HG02885 (cell line): ENCODE results near the gene ST6GALNAC3.
"Not testable (repeated sequence)": the region's sequence is repeated elsewhere in the genome, so short reads cannot be mapped to it uniquely, and the experiment has no call there.

Experiments
- ATAC-seq: cut with Tn5 transposase; IDR thresholded peaks from one replicate; pipeline ENCODE4 v1.9.1; 2021; ENCODE audit warnings: mild to moderate bottlenecking; ENCODE audit not compliant: unreplicated experiment, poor library complexity

Gene ST6GALNAC3

DNA sequence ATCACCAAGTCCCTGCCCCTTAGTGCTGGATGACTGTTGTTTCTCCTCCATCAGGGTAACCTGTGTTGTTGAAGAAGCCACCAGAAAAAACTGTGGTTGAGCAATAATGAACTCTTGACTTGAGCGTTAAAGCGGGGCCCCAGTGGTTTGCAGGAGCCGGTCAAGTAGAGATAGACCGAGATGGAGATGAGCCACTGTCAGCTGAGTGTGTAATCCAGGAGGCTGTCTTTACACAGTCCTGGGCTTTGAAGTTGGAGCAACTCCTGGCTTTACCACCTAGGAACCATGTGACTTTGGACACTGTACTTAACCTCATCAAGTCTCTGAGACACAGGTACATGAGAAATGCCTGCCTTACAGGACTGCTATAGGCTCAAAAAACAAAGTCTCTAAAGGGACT is 158.1 kb downstream of the ST6GALNAC3 start:
- ATAC-seq: no peak

DNA sequence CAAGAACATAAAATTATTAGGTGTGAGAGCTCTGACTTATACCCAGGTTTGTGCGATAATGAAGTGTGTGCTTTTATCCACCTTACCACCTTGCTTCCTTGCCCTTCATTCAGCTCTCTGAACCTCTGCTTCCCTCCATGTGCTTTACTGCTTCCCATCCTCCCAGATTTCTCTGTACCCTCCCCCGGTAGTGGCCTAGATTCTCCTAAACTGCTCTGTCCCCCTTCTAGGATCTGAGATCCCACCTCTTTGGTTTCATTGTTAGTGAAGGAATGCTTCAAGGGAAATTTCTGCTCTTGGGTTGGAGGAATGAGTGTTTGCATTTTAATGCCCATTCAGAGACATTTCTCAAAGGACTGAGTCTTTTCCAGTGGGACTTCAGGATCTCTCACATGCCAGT is 159.5 kb downstream of the ST6GALNAC3 start:
- ATAC-seq: no peak

- ATAC-seq: no peak
These were observed 162.7 kb downstream of the ST6GALNAC3 start for GRCh38 chr1:76237211-76237610.

DNA sequence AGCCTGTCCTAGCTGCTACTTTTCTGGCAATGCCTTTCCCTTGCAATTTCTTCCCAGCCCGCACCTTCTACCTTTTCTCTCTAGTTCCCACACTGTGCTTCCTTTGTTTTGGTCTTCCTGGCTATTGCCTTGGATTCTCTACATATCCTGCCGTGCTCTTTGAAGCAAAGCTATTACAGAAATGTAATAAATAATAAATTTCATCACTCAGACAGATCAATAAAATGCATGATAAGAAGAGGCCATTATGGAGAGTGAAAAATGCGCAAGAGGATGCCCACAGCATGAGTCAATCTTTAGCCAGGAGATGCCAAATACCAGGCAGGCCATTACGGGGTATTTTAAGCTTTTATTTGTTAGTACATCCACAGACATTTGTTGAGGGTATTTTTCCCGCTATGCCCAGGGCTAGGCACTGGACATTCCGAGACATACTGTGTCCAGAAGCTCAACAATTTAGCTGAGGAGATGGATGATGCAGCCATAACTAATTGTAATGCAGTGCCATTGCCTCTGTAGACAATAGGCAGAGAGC is 163.6 kb downstream of the ST6GALNAC3 start:
- no peak for ATAC-seq

DNA sequence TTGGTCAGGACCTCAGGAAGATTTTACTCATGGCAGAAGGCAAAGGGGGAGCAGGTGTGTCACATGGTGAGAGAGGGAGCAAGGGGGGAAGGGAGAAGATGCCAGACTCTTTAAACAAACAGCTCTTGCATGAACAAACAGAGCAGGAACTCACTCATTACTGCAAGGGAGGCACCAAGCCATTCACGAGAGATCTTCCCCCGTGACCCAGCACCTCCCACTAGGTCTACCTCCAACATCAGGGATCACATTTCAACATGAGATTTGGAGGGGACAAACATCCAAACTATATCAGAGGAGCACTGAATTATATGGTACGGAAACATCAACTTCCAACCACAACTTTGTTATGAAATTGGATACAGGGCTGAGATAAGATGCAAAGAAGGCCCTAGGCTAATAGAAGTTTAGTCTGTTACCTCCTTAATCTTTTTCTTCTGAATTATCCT is 164.9 kb downstream of the ST6GALNAC3 start:
- ATAC-seq: no peak

DNA sequence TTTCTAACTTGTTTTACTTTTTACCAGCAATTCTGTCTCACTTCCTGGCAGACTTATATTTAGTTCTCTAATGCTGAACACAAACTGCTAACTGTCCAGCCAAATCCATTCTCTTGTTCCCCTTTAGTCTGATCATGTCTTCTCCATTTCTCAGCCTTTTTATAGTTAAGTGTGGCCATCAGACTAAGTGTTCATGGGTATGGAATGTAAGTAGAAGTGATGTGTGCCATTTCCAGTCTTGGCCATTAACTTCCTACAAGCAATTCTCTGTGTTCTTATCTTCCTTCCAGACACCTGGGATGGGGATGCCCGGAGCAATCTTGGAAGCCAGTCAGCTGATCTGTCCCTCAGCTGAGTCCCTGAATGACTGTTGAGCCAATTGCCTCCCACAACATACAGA is 165.8 kb downstream of the ST6GALNAC3 start:
- ATAC-seq: no peak

DNA sequence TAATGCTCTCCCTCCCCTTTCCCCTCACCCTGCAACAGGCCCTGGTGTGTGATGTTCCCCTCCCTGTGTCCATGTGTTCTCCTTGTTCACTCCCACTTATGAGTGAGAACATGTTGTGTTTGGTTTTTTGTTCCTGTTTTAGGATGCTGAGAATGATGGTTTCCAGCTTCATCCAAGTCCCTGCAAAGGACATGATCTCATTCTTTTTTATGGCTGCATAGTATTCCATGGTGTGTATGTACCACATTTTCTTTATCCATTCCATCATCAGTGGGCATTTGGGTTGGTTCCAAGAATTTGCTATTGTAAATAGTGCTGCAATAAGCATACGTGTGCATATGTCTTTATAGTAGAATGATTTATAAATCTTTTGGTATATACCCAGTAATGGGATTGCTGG is 168.0 kb downstream of the ST6GALNAC3 start:
- not testable (repeated sequence) for ATAC-seq

DNA sequence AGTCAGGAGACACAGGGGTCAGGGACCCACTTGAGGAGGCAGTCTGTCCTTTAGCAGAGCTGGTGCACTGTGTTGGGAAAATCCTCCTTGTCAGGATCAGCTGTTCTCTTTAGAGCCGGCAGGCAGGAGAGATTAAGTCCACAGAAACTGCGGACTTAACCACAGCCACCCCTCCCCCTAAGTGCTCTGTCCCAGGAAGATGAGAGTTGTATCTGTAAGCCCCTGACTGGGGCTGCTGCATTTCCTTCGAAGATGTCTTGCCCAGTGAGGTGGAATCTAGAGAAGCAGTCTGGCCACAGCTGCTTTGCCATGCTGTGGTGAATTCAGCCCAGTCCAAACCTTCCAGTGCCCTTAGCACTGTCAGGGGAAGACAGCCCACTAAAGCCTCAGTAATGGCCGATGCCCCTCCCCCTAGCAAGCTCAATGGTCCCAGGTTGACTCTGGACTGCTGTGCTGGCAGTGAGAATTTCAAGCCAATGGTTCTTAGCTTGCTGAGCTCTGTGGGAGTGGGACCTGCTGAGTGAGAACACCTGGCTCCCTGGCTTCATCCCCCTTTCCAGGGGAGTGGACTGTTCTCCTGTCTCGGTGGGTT is 172.8 kb downstream of the ST6GALNAC3 start:
- no peak for ATAC-seq

DNA sequence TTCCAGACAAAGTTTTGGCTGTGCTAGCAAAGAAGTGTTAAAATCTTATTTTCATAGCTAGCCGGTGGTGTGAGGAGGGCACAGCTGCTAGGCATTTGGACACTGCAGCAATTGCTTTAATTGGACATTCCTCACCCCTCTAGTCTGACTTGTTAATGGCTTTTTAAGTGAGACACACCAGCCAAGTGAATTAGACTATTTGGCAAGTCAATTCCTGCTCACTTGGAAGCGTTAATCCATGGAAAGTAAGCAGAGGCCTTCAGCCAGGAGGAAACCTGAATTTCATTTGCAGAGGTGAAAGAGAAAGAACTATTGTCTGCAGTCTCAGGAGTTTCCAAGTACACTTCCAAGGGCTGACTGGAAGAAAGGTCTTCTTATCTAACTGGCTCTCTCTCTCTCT is 175.7 kb downstream of the ST6GALNAC3 start:
- ATAC-seq: no peak

GRCh38 chr1:76252431-76252830 is 177.9 kb downstream of the ST6GALNAC3 start:
- no peak for ATAC-seq

GRCh38 chr1:76254104-76255030 is 179.8 kb downstream of the ST6GALNAC3 start:
- ATAC-seq: no peak

DNA sequence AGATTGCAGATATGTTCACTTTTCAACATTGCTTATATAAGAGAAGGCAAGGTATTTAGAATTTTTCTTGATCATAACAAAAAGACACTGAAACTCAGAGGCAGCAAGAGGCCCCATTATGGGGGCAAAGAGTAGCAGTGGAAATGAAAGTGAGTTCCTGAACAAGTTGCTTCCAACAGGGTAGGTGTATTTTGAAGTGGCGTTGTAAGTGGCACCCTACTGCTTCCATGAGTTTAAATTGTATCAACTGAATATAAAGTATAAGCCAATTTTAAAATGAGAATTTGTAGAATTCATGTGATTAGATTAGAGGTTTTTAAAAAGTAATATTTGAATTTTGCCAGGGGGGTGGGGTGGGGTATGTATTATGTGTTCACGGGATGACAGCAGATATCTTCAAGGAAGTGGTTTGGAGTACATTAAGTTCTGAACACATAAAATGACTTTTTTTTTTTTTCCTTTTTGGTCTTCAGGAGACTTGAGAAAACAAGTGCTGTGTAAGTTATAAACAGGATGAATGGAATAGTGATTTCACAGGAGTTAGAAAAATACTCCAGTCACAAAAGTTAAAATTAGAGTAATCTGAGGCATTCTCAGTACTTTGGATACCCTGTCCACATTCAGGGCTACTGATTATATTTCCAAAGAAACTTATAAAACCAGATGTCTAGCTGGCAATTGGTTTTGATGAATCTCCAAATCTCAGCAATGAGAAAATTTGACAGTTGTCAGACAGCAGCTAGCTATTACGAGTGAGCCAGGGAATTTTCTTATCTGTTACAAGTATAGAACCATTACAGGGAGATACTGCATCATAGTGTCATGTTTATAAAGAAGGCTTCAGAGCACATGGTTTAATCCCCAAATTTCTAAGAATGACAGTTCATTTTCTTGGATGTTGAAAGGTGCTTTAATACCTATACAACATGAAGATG is 182.0 kb downstream of the ST6GALNAC3 start:
- no peak for ATAC-seq

DNA sequence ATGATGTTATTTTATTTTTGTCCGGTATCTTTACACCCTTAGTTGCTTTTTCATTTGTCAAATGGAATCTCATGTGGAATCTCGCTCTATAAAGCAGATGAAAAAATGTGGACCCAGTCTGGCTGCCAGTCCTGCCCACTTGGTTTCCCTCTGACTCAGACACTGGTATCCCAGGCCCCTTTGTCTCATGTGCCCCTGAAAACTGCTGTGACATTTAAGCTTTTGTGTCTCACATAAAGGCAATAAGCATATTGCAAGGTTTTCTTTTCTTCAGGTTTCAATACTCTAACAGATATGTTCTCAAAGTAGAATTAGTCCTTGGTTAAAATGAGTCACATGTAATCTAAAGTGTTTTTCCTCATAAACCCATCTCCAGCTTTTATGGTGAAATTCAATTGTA is 183.3 kb downstream of the ST6GALNAC3 start:
- no peak for ATAC-seq

GRCh38 chr1:76259270-76259669 is 184.7 kb downstream of the ST6GALNAC3 start:
- no peak for ATAC-seq

GRCh38 chr1:76260279-76260678 is 185.7 kb downstream of the ST6GALNAC3 start:
- ATAC-seq: no peak

GRCh38 chr1:76262601-76263000 is 188.1 kb downstream of the ST6GALNAC3 start:
- no peak for ATAC-seq

GRCh38 chr1:76264642-76265041 is 190.1 kb downstream of the ST6GALNAC3 start:
- no peak for ATAC-seq

- ATAC-seq: no peak
These were observed 192.2 kb downstream of the ST6GALNAC3 start for GRCh38 chr1:76266762-76267161.

DNA sequence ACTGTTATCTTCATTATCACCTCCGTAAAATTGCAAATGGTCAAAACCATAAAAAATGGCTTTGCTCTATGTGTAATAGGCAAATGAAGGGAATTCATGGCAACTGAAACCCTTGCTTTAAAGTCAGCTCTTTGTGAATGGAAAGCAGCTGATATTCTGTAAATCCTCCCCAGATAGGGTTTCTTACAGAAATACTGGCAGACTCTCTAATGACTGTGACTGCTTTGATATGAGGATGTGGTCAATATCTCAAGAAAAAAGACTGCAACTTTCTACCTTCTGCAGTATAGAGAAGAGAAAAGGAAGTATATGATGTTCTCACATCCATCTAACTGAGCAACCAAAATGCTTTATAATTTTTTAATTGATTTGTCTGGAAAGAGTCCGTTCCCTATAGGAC is 193.1 kb downstream of the ST6GALNAC3 start:
- no peak for ATAC-seq

DNA sequence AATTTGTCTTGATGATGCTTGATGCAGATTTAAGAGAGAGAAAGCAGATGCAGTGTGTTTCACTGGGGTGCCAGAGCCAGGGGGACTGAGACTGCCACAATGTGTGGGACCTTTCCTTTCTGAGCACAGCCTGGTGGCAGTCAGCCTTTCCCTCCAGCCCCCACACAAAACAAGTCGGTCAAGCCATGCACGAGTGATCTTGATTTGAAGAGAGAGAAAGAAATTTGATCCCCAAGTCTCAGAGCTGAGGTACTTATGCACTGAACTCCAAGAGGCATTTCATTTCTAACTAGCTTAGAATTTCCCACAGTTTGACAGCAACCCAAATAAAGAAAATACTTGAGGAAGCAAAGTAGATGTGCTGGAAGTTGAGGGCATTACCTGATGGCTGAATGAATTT is 193.8 kb downstream of the ST6GALNAC3 start:
- no peak for ATAC-seq
